GM12891 (cell line): ENCODE data around the gene SSC4D.

ENCODE experiments used
- PAX5 ChIP-seq: IDR thresholded peaks from 2 replicates; pipeline ENCODE4 v1.6.1; 2011; ENCODE audit warnings: low read length, moderate library complexity, mild to moderate bottlenecking; ENCODE audit not compliant: insufficient read depth, severe bottlenecking
- POLR2A ChIP-seq: IDR thresholded peaks from 2 replicates; pipeline ENCODE4 v1.6.1; 2011; ENCODE audit warnings: low read depth, low read length, control low read depth
- POLR2AphosphoS5 ChIP-seq: IDR thresholded peaks from 2 replicates; pipeline ENCODE4 v1.6.1; 2011; ENCODE audit warnings: low read depth, low read length, control low read depth
- SPI1 ChIP-seq: IDR thresholded peaks from 2 replicates; pipeline ENCODE4 v1.6.1; 2011; ENCODE audit warnings: low read depth, low read length, control low read depth
- TAF1 ChIP-seq: IDR thresholded peaks from 2 replicates; pipeline ENCODE4 v1.6.1; 2011; ENCODE audit warnings: low read depth, low read length, control low read depth

- TF ChIP-seq POLR2A (no peak), POLR2AphosphoS5 (no peak), TAF1 (no peak), PAX5 (no peak), SPI1 (no peak)
These were observed 41.3 kb downstream of the SSC4D start for GRCh38 chr7:76368190-76368589.
